ENCODE data around the gene LRRC32.
"Not testable (repeated sequence)": the region's sequence is repeated elsewhere in the genome, so short reads cannot be mapped to it uniquely, and the experiment has no call there.

Gene LRRC32

GRCh38 chr11:76621868-76622267 is 48.7 kb downstream of the LRRC32 start:
- TF ChIP-seq CTCF (IDR thresholded peaks at IDR 0.05; ENCODE audit: low read depth, low read length) = no peak
- no peak overlapping the region for H3K4me3 ChIP-seq (replicated peaks in 1 of 2; ENCODE audit: low read depth in 2 of 2, low read length in 2 of 2)
- DNase-seq (ENCODE audit: low read depth in 2 of 2) = peak; percentile 37 to 65

GRCh38 chr11:76621466-76621865 is 49.1 kb downstream of the LRRC32 start:
- no peak overlapping the region for H3K4me3 ChIP-seq (replicated peaks in 1 of 2; ENCODE audit: low read depth in 2 of 2, low read length in 2 of 2)
- TF ChIP-seq CTCF (IDR thresholded peaks at IDR 0.05; ENCODE audit: low read depth, low read length) = no peak
- no peak for DNase-seq (ENCODE audit: low read depth in 2 of 2)

GRCh38 chr11:76620489-76620888 is 50.1 kb downstream of the LRRC32 start:
- TF ChIP-seq CTCF (IDR thresholded peaks at IDR 0.05; ENCODE audit: low read depth, low read length) = no peak
- H3K4me3 ChIP-seq (replicated peaks in 1 of 2; ENCODE audit: low read depth in 2 of 2, low read length in 2 of 2) = no peak overlapping the region
- DNase-seq (ENCODE audit: low read depth in 2 of 2) = peak; percentile 93 to 94

- not testable (repeated sequence) for H3K4me3 ChIP-seq (replicated peaks in 1 of 2; ENCODE audit: low read depth in 2 of 2, low read length in 2 of 2); DNase-seq (ENCODE audit: low read depth in 2 of 2)
Observed at GRCh38 chr11:76619801-76620200, 50.7 kb downstream of the LRRC32 start.

GRCh38 chr11:76617553-76618265 is 52.8 kb downstream of the LRRC32 start:
- peak; percentile 48 to 84 for DNase-seq (ENCODE audit: low read depth in 2 of 2)
- H3K4me3 ChIP-seq (replicated peaks in 1 of 2; ENCODE audit: low read depth in 2 of 2, low read length in 2 of 2) = no peak overlapping the region
- no peak for TF ChIP-seq CTCF (IDR thresholded peaks at IDR 0.05; ENCODE audit: low read depth, low read length)

GRCh38 chr11:76616676-76617552 is 53.6 kb downstream of the LRRC32 start:
- H3K4me3 ChIP-seq (replicated peaks in 1 of 2; ENCODE audit: low read depth in 2 of 2, low read length in 2 of 2) = no peak overlapping the region
- no peak for TF ChIP-seq CTCF (IDR thresholded peaks at IDR 0.05; ENCODE audit: low read depth, low read length)
- peak in 1 of 2 donors; percentile 31 for DNase-seq (ENCODE audit: low read depth in 2 of 2)

GRCh38 chr11:76615950-76616349 is 54.6 kb downstream of the LRRC32 start:
- no peak for TF ChIP-seq CTCF (IDR thresholded peaks at IDR 0.05; ENCODE audit: low read depth, low read length)

More at GRCh38 chr11:76615950-76616349, 54.6 kb downstream of the LRRC32 start:
- H3K4me3 ChIP-seq (replicated peaks in 1 of 2; ENCODE audit: low read depth in 2 of 2, low read length in 2 of 2) = no peak overlapping the region
- DNase-seq (ENCODE audit: low read depth in 2 of 2) = peak; percentile 71 to 96

Data from cardiac fibroblast (primary cell).